Measurements from ENCODE around the gene RAPSN. TPM values are rescaled to one million over a fixed set of nuclear protein-coding genes. Genes with fewer than 3 reads are reported as not detected.

RAPSN gene
- total RNA-seq, 1 donor from 2014 or later = 0.42 TPM

DNA sequence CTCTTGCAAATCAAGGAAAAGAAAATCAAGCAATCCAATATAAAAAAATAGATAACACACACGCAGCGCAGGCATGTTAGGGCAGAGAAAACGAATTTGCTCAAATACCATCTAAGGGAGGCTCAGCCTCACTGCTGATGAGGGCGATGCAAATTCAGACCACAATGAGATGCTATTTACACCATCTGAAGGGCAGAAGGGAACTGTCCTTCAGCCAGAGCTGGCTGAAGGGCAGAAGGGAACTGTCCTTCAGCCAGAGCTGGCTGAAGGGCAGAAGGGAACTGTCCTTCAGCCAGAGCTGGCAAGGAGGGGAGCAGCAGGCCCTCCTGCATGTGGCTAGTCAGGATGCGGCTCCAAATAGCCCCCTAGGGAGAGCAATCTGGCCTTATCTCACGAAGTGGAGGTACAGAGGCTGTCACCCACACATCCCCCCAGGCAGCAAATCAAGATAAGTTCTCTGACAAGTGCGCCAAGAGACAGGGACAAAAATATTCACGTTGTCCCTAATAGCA is 48.1 kb downstream of the RAPSN start:
- Mint-ChIP-seq H3K4me3 (peak overlapping the region; percentile 73), H3K27ac (peak overlapping the region; percentile 80), H3K4me1 (peaks cover 13% of the 10 kb centered on the region), H3K9me3 (no peaks in the 10 kb centered on the region), H3K27me3 (no peaks in the 10 kb centered on the region), H3K36me3 (ENCODE audit: low read depth) (no peaks in the 10 kb centered on the region)
- DNase-seq = no peak
- intact Hi-C loops (cut with micrococcal nuclease) = no loop called here

DNA sequence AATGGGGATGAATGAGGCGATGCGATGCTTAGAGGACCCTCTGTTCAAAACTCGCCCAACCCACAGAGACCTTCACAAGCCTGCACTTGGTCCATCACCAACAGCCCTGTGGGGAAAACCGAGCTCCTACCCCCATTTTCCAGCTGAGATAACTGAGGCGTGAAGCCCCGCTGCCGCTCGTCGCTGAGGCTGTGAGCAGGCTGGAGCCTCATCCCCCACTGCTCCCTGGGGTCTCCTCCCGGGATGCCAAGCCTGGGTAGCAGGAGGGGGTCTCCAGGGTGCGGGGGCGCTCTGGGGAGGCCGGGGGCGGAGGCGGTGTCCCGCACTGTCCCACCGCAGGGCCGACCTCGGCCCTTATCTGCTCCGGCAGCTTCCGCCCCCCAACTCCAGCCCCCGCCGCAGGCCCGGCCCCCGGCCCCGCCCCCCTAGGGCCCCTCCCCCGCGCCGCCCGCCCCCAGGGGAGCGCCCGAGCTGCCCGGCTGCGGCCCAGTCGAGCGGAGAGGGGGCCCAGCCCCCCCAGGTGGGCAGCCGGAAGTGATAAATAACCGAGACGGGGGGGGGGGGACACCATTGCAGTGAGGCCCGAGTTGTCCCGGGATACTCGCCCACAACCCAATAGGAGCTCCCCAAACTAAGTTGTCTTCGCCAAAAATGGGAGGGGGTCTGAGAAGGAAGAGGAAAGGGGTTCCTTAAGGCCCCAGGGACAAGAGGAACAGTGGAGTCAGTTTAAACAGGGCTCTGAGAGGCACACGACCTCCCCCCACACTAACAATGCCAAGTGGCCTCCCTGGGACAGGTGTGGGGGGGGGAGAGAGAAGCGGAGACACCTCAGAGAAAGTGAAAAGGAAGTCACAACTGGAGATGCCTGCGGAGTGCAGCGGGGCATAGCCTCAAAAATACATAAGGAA is 48.8 kb downstream of the RAPSN start:
- Mint-ChIP-seq H3K27ac (peak overlapping the region; percentile 80), H3K27me3 (no peaks in the 10 kb centered on the region), H3K4me3 (peak overlapping the region; percentile 78), H3K4me1 (peaks cover 15% of the 10 kb centered on the region), H3K36me3 (ENCODE audit: low read depth) (no peaks in the 10 kb centered on the region), H3K9me3 (no peaks in the 10 kb centered on the region)
- DNase-seq = peak; percentile 79
- intact Hi-C loops (cut with micrococcal nuclease) = no loop called here

DNA sequence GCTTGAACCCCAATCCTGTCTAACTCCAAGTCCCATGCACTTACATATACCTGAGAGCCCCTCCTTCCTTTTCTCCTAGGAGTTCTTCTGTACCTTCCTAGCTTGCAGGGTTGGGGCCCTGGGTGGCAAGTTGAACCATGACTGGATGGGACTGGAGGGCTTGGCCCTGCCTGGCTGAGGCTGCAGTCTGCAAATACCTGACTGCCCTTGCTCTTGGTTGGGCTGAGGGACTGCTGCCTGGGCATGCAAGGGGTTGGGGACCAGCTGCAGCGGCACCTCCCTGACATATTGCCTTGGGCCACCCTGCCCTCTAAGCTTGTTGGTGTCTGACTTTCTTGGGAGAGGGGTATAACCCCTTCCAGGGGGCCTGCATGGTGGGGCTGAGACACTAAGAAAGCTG is 50.4 kb downstream of the RAPSN start:
- H3K4me1 Mint-ChIP-seq = peaks cover 19% of the 10 kb centered on the region
- H3K4me3 Mint-ChIP-seq = peak overlapping the region; percentile 10
- H3K36me3 Mint-ChIP-seq (ENCODE audit: low read depth) = no peaks in the 10 kb centered on the region
- intact Hi-C loops (cut with micrococcal nuclease) = no loop called here
- peak overlapping the region; percentile 34 for H3K27ac Mint-ChIP-seq
- DNase-seq = no peak
- no peaks in the 10 kb centered on the region for H3K9me3 Mint-ChIP-seq
- H3K27me3 Mint-ChIP-seq = no peaks in the 10 kb centered on the region

DNA sequence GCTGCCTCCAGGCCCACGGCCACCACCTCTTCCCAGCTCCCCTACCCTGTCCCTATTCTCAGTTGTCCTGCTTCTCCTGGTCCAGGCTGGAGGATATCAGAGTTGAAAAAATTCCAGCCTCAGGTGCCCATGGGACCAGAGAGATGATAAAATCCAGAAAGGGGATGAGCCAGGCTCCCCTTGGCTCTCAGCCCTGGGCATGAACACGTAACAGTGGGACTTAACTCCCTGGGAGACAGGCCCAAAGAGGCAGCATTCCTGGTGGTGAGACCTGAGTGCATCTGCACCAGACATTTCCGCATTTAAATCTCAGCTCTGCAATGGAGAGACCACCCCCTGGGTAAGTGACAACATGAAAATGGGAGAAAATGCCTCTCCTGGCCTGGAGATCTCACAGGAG is 50.9 kb downstream of the RAPSN start:
- DNase-seq = no peak
- Mint-ChIP-seq H3K27ac (no peak overlapping the region), H3K9me3 (no peaks in the 10 kb centered on the region), H3K27me3 (no peaks in the 10 kb centered on the region), H3K4me3 (no peak overlapping the region), H3K36me3 (ENCODE audit: low read depth) (no peaks in the 10 kb centered on the region), H3K4me1 (peaks cover 19% of the 10 kb centered on the region)
- intact Hi-C loops (cut with micrococcal nuclease) = no loop called here

DNA sequence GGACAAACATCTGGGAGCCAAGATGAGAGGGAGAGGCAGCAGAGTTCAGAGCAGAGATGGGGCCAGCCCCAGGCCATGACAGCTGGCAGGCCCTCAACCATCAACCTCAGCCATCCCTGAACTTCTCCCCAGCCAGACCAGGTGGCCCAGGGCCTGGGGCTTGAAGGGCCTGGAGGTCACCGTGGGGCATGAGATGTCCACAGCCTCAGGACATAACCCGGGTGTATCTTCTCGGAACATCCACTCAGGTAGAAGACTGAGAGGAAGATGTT is 53.0 kb downstream of the RAPSN start:
- Mint-ChIP-seq H3K4me3 (no peak overlapping the region), H3K36me3 (ENCODE audit: low read depth) (no peaks in the 10 kb centered on the region), H3K27me3 (no peaks in the 10 kb centered on the region), H3K9me3 (no peaks in the 10 kb centered on the region), H3K4me1 (peaks cover 23% of the 10 kb centered on the region), H3K27ac (peak overlapping the region; percentile 88)
- no peak for DNase-seq
- intact Hi-C loops (cut with micrococcal nuclease) = no loop called here

DNA sequence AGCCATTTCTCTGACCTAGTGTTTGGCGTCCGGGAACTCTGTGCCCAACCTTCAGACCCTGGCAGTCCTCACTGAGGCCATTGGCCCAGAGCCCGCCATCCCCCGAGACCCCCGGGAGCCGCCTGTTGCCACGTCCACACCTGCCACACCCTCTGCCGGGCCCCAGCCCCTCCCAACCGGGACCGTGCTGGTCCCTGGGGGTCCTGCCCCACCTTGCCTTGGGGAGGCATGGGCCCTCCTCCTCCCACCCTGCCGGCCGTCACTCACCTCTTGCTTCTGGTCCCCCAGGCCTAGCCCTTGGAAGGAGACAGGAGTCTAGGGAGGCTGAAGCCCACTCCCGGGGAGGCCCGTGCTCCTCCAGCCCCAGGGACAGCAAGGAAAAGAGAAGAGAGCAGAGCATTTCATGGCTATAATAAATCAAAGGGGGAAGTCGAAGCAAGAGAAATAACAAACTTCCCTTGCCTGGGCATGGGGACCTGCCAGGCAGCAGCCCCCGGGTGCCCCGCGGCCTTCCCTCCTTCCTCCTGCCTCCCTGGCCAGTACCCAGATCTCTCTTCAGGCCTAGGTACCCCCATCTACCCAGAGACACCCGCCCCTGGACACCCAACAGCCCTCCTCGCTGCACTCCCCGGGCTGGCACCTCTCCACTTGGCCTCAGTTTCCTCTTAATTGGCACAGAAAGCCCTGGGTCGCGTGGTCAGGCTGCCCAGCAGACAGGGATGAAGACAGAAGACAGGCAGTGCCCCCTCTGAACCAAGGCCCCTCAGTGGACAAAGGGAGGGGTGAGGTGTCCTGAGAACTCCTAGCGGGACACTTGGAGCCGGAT is 53.5 kb downstream of the RAPSN start:
- H3K27ac Mint-ChIP-seq = peak overlapping the region; percentile 93

DNA sequence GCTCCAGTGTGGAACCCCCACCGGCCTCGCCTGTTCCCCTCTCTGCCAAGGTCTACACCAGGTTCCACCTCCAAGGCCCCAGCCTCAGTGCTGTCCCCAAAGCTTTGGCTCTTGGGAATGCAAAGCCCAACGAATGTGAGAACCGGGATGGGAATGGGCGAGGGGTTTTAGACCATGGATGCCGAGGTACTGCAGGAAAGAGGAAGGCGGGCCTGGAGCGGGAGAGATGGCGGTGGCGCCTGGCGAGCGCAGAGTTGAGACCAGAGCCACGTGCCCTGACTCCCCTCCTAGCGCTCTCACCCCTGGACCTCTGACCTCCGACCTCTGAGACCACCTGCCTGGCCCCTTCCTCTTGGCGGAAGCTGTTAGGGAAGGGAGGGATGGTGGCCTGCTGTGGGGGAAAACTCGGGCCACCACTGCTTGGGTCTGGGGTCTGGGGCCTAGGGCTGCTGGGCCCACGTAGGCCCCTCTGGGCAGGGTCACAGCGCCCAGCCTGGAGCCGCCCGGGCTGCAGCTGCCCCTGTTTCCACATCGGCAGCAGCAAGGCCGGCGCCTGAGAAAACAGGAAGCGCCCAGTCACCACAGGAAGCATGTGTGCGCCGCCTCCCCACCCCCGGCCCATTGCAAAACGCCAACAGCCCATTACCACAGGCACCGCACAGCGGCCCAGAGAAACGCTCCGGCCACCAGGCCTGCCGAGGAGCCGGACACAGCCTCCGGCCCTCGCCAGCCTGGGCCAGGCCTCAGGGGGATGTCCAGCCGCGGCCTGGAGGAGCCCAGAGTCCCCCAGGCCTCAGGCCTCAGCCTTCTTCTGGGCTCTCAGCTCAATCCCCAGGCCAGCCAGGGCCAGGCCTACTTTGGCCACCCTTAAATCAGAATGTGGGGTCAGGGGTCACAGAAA is 54.4 kb downstream of the RAPSN start:
- Mint-ChIP-seq H3K27me3 (no peaks in the 10 kb centered on the region), H3K36me3 (ENCODE audit: low read depth) (no peaks in the 10 kb centered on the region), H3K4me1 (peaks cover 21% of the 10 kb centered on the region), H3K9me3 (no peaks in the 10 kb centered on the region), H3K27ac (peak overlapping the region; percentile 93), H3K4me3 (peak overlapping the region; percentile 63)
- intact Hi-C loops (cut with micrococcal nuclease) = loop anchor here (2.0 kb wide), 1 partner anchor 20 kb away; no protein-coding TSS in a partner anchor
- peak; percentile 88 for DNase-seq

More for the DNA sequence above, 53.5 kb downstream of the RAPSN start:
- H3K36me3 Mint-ChIP-seq (ENCODE audit: low read depth) = no peaks in the 10 kb centered on the region
- intact Hi-C loops (cut with micrococcal nuclease) = loop anchor here (2.0 kb wide), 1 partner anchor 21 kb away; no protein-coding TSS in a partner anchor
- peak overlapping the region; percentile 55 for H3K4me3 Mint-ChIP-seq
- peaks cover 21% of the 10 kb centered on the region for H3K4me1 Mint-ChIP-seq
- H3K9me3 Mint-ChIP-seq = no peaks in the 10 kb centered on the region
- no peak for DNase-seq
- H3K27me3 Mint-ChIP-seq = no peaks in the 10 kb centered on the region

DNA sequence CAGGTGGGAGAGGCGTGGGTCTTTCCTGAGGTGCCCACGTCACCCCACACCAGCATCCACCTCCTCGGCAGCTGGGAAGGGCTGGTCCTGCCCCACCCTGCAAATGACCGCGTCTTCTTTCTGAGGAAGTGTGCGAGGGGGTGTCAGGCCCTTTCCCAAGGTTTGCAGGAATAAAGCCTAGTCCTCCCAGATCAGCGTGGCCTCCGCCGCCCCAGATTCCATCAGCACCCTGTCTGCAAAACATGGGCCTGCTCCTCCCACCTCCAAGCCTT is 55.0 kb downstream of the RAPSN start:
- H3K27ac Mint-ChIP-seq = peak overlapping the region; percentile 93
- no peaks in the 10 kb centered on the region for H3K36me3 Mint-ChIP-seq (ENCODE audit: low read depth)
- H3K27me3 Mint-ChIP-seq = no peaks in the 10 kb centered on the region
- intact Hi-C loops (cut with micrococcal nuclease) = loop anchor here (2.0 kb wide), 1 partner anchor 19 kb away; no protein-coding TSS in a partner anchor
- H3K9me3 Mint-ChIP-seq = no peaks in the 10 kb centered on the region
- no peak for DNase-seq
- H3K4me1 Mint-ChIP-seq = peaks cover 21% of the 10 kb centered on the region
- H3K4me3 Mint-ChIP-seq = peak overlapping the region; percentile 63

DNA sequence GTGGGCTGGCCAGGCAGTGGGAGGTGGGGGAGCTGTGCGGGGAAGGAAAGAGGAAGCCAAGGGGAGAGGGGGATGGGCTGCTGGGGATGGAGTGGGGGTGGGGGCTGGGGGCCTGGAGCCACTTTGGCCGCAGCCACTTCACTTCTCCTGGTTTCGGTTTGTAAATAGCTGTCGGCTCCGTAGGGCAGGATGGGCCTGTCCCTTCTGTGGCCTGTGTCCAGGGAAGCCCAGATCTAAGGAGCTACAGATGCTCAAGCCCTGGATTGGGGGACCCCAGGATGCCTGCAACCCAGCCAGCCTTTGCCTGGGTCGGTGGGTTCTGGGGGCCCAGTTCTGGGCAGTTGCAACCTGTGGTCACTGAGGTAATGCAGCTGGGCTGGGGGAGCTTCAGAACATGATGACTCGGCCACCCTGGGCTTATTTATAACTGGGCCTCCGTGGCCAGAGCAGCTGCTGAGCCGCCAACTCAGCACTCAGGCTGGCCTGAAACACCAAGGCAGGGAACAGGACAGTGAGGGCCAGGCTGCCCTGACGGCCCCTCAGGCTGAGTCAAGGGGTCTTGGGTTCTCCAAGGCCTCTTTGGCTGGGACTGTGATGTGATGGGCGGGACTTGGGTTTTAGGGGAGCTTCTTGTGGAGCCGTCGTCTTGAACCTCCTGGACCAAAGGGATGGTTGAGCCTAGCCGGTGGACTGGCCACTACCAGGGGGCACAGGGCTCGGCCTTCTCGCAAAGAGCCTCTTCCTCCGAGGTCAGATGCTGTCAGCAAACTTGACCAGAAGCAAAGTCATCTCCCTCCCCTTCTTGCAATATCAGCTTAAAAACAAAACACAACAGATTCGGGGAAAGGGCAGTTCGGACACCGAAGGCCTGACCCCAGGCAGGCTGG is 55.5 kb downstream of the RAPSN start:
- peaks cover 21% of the 10 kb centered on the region for H3K4me1 Mint-ChIP-seq
- no peaks in the 10 kb centered on the region for H3K36me3 Mint-ChIP-seq (ENCODE audit: low read depth)
- no peaks in the 10 kb centered on the region for H3K27me3 Mint-ChIP-seq
- DNase-seq = no peak
- no peaks in the 10 kb centered on the region for H3K9me3 Mint-ChIP-seq
- no peak overlapping the region for H3K4me3 Mint-ChIP-seq
- peak overlapping the region; percentile 93 for H3K27ac Mint-ChIP-seq
- intact Hi-C loops (cut with micrococcal nuclease) = loop anchor here (2.0 kb wide), 1 partner anchor 19 kb away; no protein-coding TSS in a partner anchor

DNA sequence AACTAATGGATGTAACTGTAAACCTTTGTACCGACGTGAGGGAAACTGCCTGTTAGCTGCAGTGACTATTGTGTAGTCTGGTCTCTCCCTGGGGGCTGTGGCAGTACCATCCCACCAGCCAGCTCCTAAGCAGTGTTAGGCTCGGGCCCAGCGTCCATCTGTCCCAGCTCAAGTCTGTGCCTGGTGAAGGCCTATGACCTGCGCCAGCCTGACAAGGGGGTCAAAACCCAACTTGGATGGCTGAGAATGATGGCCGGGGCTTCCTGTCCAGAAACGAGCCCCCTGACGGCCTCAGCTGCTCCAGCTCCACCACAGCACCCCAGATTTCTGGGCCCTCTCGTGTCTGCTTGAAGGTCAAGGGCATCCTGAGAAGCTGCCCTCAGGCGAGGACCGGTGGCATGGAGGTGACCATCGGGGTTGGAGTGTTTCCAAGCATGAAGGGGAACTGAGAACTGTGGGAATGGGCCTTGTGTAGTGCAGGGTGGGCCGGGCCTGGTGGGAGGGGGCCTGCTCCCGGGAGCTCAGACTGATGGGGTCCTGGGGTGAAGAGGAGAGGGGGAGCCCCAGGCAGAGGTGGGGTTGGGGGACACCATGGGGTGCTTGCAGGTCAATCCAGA is 56.3 kb downstream of the RAPSN start:
- Mint-ChIP-seq H3K27me3 (no peaks in the 10 kb centered on the region), H3K4me3 (no peak overlapping the region), H3K9me3 (no peaks in the 10 kb centered on the region), H3K36me3 (ENCODE audit: low read depth) (no peaks in the 10 kb centered on the region), H3K27ac (no peak overlapping the region), H3K4me1 (peaks cover 21% of the 10 kb centered on the region)
- intact Hi-C loops (cut with micrococcal nuclease) = no loop called here
- no peak for DNase-seq

DNA sequence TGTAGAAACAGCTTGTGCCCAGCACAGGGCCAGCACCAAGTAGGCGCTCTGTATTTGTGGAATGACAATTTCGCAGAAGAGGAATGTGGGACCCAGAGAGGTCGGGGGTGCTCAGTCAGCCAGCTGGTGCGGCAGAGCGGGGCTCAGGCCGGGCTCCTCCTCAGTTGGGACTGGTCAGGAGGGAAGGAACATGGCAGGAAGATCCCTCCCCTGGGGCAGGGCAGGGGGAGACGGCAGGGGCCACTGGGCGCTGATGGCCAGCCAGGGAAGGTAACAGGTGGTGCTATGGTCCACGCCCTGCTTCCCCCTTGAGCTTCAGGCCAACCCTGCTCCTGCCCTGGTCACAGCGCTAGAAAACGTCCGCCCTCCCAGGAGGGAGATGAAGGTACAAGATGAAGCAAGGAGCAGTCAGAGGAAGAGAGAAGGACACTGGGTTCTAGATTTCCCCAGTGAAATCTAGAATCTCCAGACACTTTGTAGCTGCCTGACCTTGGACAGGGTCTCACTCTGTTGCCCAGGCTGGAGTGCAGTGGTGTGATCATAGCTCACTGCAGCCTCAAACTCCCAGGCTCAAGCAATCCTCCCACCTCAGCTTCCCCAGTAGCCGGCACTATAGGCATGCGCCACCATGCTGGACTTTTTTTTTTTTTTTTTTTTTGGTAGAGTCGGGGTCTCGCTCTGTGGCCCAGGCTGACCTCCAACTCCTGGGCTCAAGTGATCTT is 57.1 kb downstream of the RAPSN start:
- Mint-ChIP-seq H3K4me3 (no peak overlapping the region), H3K36me3 (ENCODE audit: low read depth) (no peaks in the 10 kb centered on the region), H3K4me1 (peaks cover 19% of the 10 kb centered on the region), H3K9me3 (no peaks in the 10 kb centered on the region), H3K27ac (peak overlapping the region; percentile 4), H3K27me3 (no peaks in the 10 kb centered on the region)
- no peak for DNase-seq
- intact Hi-C loops (cut with micrococcal nuclease) = no loop called here

DNA sequence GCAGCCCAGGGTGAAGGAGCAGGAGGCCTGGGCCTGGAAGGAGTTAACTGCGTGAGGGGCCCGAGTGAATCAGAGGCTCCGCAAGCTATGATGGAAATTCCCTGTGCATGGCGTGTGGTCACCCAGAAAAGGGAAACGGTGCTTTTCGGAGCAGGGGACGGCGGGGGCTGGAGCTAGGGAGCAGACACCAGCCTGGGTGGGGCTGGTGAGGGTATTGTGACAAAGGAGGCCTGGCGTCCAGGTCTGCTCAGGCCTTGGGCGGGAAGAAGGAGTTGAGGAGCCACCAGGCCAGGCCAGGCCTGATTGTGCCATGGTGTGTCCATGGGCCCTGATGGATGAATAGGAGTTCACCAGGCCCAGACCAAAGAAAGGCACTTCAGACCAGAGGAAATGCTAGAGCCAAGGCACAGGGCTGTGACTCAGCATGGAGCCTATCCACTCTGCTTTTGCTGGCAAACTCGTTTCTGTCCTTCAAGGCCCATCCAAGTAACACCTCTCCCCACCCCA is 57.8 kb downstream of the RAPSN start:
- no peaks in the 10 kb centered on the region for H3K9me3 Mint-ChIP-seq
- no peak overlapping the region for H3K27ac Mint-ChIP-seq
- no peaks in the 10 kb centered on the region for H3K36me3 Mint-ChIP-seq (ENCODE audit: low read depth)
- H3K27me3 Mint-ChIP-seq = no peaks in the 10 kb centered on the region
- no peak overlapping the region for H3K4me3 Mint-ChIP-seq
- peaks cover 19% of the 10 kb centered on the region for H3K4me1 Mint-ChIP-seq
- intact Hi-C loops (cut with micrococcal nuclease) = no loop called here
- no peak for DNase-seq

Measured in activated CD4-positive, alpha-beta T cell treated with anti-CD3 and anti-CD28 coated beads, Interleukin-2, amount 10 ng/mL, durations not matched to agents 24 days and 14 days (primary cell).